ENCODE measurements around the gene HOXC9.

HOXC9 gene

GRCh38 chr12:54028314-54029201, 28.6 kb downstream of the HOXC9 start, which contains the start of gene HOXC6:
TSS of gene HOXC6 (plus strand) at chr12:54028440. CDS start at chr12:54028522, 82 bp downstream.
- no peak within 1 kb of the TSS for H3K4me3 ChIP-seq (replicated peaks in 1 of 2; ENCODE audit: low read depth in 2 of 2, low read length in 2 of 2)
- peak in 1 of 2 donors; percentile 7 for DNase-seq (ENCODE audit: low read depth in 2 of 2)
- no peak for TF ChIP-seq CTCF (IDR thresholded peaks at IDR 0.05; ENCODE audit: low read depth, low read length)

- H3K4me3 ChIP-seq (replicated peaks in 1 of 2; ENCODE audit: low read depth in 2 of 2, low read length in 2 of 2) = no peak overlapping the region
- TF ChIP-seq CTCF (IDR thresholded peaks at IDR 0.05; ENCODE audit: low read depth, low read length) = no peak
- DNase-seq (ENCODE audit: low read depth in 2 of 2) = no peak
Observed at GRCh38 chr12:54029529-54030441, 29.8 kb downstream of the HOXC9 start.

- no peak overlapping the region for H3K4me3 ChIP-seq (replicated peaks in 1 of 2; ENCODE audit: low read depth in 2 of 2, low read length in 2 of 2)
- TF ChIP-seq CTCF (IDR thresholded peaks at IDR 0.05; ENCODE audit: low read depth, low read length) = no peak
- no peak for DNase-seq (ENCODE audit: low read depth in 2 of 2)
Observed at GRCh38 chr12:54030442-54030801, 30.5 kb downstream of the HOXC9 start.

GRCh38 chr12:54030889-54031471, 31.0 kb downstream of the HOXC9 start:
- TF ChIP-seq CTCF (IDR thresholded peaks at IDR 0.05; ENCODE audit: low read depth, low read length) = no peak
- peak; percentile 17 to 32 for DNase-seq (ENCODE audit: low read depth in 2 of 2)

GRCh38 chr12:54031480-54031879, 31.5 kb downstream of the HOXC9 start:
- H3K4me3 ChIP-seq (replicated peaks in 1 of 2; ENCODE audit: low read depth in 2 of 2, low read length in 2 of 2) = no peak overlapping the region
- TF ChIP-seq CTCF (IDR thresholded peaks at IDR 0.05; ENCODE audit: low read depth, low read length) = no peak
- DNase-seq (ENCODE audit: low read depth in 2 of 2) = no peak

More at GRCh38 chr12:54030889-54031471, 31.0 kb downstream of the HOXC9 start:
- H3K4me3 ChIP-seq (replicated peaks in 1 of 2; ENCODE audit: low read depth in 2 of 2, low read length in 2 of 2) = no peak overlapping the region

GRCh38 chr12:54032086-54032619, 32.2 kb downstream of the HOXC9 start:
- TF ChIP-seq CTCF (IDR thresholded peaks at IDR 0.05; ENCODE audit: low read depth, low read length) = no peak
- DNase-seq (ENCODE audit: low read depth in 2 of 2) = no peak
- H3K4me3 ChIP-seq (replicated peaks in 1 of 2; ENCODE audit: low read depth in 2 of 2, low read length in 2 of 2) = no peak overlapping the region
